Upper lobe of right lung (tissue), 1 donor: ENCODE measurements around the gene ELP1. TPM values are rescaled to one million over a fixed set of nuclear protein-coding genes. Genes with fewer than 3 reads are reported as not detected.
"Not testable (repeated sequence)": the region's sequence is repeated elsewhere in the genome, so short reads cannot be mapped to it uniquely, and the experiment has no call there.

ENCODE experiments used
- ATAC-seq: fragments of 200-7000 bp; cut with Tn5 transposase; one replicate; pipeline ENCODE4 v1.9.1; 2020; ENCODE audit warnings: mild to moderate bottlenecking, moderate library complexity
- DNase-seq: peaks from one replicate; pipeline ENCODE4 v3.0.0-alpha.2; 2020
- H3K27ac ChIP-seq: fragments of 200-600 bp; one replicate; pipeline ENCODE4 v1.8.0; 2022
- H3K27me3 ChIP-seq: fragments of 200-600 bp; one replicate; pipeline ENCODE4 v1.8.0; 2022; ENCODE audit warnings: mild to moderate bottlenecking
- H3K36me3 ChIP-seq: fragments of 200-600 bp; one replicate; pipeline ENCODE4 v1.8.0; 2022
- H3K4me1 ChIP-seq: fragments of 200-600 bp; one replicate; pipeline ENCODE4 v1.8.0; 2022
- H3K4me3 ChIP-seq: fragments of 200-600 bp; one replicate; pipeline ENCODE4 v1.8.0; 2022; ENCODE audit warnings: mild to moderate bottlenecking
- H3K9me3 ChIP-seq: fragments of 200-600 bp; one replicate; pipeline ENCODE4 v1.8.0; 2022
- intact Hi-C: fragments of 100-400 bp; cut with DNase I; formaldehyde crosslinking; loops from one replicate; pipeline ENCODE4 v1.11.0; 2022
- total RNA-seq: library from RNA; stranded (reverse); fragmentation: NEBNext Ultra II Directional; extraction: Animal tissue kit (Norgen Biotek cat#: 25700); gene quantifications from one replicate; pipeline ENCODE4 v1.2.1, GENCODE V29; 2021
- TF ChIP-seq, protein P1 (sequence below): fragments of 200-600 bp; IDR thresholded peaks from one replicate; pipeline ENCODE4 v1.8.0; 2022; ENCODE audit warnings: antibody characterized with exemption
- donor health status: DM: no; HTN: yes; CAD: no; lungs with severe emphysema.

ELP1 gene
- total RNA-seq, 1 donor from 2014 or later, result 18.3 TPM

DNA sequence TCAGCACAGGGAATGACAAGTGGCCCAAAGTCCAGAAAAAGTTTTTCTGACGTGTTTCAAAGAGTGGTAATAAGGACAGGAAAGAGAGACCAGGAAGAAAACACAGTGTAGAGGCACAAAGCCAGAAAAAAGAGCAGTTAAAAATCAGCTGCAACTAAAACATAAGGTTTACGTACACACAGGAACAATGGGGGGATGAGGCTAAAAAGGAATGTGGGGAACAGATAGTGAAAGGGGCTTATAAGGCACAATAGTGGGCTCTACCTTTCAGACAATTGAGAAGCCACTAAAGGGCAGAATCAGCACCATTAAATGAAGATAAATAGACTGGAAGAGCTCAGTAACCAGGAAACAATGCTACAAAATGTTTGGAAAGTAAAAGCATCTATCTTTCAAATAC is 5.5 kb downstream of the ELP1 start:
- Histone ChIP-seq H3K4me1 (peaks cover 10% of the 10 kb centered on the region), H3K27me3 (no peaks in the 10 kb centered on the region), H3K4me3 (no peak overlapping the region), H3K9me3 (no peaks in the 10 kb centered on the region), H3K36me3 (peaks cover 64% of the 10 kb centered on the region), H3K27ac (no peak overlapping the region)
- no peak for ATAC-seq
- TF ChIP-seq, protein P1, sequence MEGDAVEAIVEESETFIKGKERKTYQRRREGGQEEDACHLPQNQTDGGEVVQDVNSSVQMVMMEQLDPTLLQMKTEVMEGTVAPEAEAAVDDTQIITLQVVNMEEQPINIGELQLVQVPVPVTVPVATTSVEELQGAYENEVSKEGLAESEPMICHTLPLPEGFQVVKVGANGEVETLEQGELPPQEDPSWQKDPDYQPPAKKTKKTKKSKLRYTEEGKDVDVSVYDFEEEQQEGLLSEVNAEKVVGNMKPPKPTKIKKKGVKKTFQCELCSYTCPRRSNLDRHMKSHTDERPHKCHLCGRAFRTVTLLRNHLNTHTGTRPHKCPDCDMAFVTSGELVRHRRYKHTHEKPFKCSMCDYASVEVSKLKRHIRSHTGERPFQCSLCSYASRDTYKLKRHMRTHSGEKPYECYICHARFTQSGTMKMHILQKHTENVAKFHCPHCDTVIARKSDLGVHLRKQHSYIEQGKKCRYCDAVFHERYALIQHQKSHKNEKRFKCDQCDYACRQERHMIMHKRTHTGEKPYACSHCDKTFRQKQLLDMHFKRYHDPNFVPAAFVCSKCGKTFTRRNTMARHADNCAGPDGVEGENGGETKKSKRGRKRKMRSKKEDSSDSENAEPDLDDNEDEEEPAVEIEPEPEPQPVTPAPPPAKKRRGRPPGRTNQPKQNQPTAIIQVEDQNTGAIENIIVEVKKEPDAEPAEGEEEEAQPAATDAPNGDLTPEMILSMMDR, result no peak
- no peak for DNase-seq
- intact Hi-C loops, result no loop called here

DNA sequence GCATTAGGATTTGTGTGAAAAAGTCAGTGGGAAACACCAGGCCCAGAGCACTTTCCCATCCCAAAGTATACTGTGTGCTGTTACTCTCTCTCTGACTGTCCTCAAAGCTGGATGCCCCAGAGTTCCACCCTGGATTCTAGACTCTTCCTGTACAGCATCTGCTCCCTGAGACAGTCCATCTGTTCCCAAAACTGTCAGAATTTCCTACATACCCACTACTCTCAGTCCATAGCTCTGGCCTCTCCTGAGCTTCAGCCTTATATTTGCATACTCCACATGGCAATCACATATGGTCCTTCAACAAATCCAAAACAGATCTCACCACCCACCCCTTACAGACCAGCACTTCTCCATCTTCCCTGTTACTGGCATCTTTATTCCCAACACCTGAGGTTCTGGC is 9.5 kb downstream of the ELP1 start:
- H3K36me3 ChIP-seq, result peaks cover 94% of the 10 kb centered on the region
- intact Hi-C loops, result no loop called here

DNA sequence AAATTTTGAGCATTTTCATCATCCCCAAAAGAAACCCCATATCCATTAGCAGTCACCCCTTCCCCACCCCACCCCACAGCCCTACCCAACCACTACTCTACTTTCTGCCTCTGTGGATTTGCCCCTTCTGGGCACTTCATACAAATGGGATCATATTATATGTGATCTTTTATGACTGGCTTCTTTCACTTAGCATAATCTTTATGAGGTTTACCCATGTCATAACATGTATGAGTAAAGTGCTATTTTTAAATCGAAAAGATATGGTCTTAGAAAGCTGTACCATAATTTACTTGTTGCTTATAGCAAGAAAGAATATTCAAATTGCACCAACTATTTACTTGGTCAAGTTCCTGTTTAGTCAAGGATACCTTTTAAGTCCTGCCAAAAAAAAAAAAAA is 12.7 kb downstream of the ELP1 start:
- Histone ChIP-seq H3K4me1 (no peaks in the 10 kb centered on the region), H3K9me3 (no peaks in the 10 kb centered on the region), H3K4me3 (no peak overlapping the region), H3K27me3 (no peaks in the 10 kb centered on the region), H3K27ac (no peak overlapping the region), H3K36me3 (peaks cover 91% of the 10 kb centered on the region)
- no peak for DNase-seq
- ATAC-seq, result no peak
- intact Hi-C loops, result no loop called here
- TF ChIP-seq, protein P1, result no peak

More for the DNA sequence above, 9.5 kb downstream of the ELP1 start:
- TF ChIP-seq, protein P1, result no peak
- DNase-seq (no peak), ATAC-seq (no peak)
- H3K4me1 ChIP-seq, result no peaks in the 10 kb centered on the region
- H3K27ac ChIP-seq, result no peak overlapping the region
- no peak overlapping the region for H3K4me3 ChIP-seq
- no peaks in the 10 kb centered on the region for H3K9me3 ChIP-seq
- H3K27me3 ChIP-seq, result no peaks in the 10 kb centered on the region

DNA sequence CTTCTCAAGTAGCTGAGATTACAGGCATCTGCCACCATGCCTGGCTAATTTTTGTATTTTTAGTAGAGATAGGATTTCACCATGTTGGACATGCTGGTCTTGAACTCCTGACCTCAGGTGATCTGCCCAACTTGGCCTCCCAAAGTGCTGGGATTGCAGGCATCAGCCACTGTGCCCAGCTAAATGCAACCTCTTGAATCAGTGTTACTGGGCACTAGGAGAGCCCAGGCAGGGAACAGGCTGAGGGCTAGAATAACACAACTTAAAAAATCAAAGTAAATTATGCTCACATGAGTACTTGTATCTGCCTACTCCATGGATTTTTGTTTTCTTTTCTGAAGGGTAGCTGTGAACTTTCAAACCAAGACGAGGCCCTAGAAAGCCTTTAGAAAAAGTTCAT is 13.5 kb downstream of the ELP1 start:
- DNase-seq, H3K27ac ChIP-seq, intact Hi-C loops, H3K27me3 ChIP-seq, H3K4me1 ChIP-seq, H3K4me3 ChIP-seq, H3K9me3 ChIP-seq, ATAC-seq: not testable (repeated sequence)
- peaks cover 91% of the 10 kb centered on the region for H3K36me3 ChIP-seq

DNA sequence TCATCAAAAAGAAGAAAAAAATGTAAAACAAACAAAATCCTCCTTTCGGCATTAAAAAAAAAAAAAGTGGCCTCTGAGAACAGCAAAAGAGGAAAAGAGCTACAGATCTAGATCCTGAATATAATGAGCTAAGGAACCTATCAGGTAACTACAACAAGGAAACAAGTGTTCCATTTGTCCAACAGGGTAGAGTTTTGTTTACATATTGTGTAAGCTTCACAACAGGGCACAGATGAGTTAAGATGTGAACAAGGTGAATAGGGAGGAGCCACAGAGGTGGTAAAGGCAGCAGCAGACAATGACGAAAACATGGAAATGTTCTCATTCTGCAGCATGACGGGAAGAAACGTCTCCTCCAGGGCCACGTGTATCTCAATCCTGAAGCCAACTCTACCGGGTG is 14.4 kb downstream of the ELP1 start:
- no peak for DNase-seq
- H3K36me3 ChIP-seq, result peaks cover 91% of the 10 kb centered on the region
- no peaks in the 10 kb centered on the region for H3K4me1 ChIP-seq
- TF ChIP-seq, protein P1, result no peak
- ATAC-seq, result no peak
- no peaks in the 10 kb centered on the region for H3K27me3 ChIP-seq
- H3K9me3 ChIP-seq, result no peaks in the 10 kb centered on the region
- intact Hi-C loops, result no loop called here
- no peak overlapping the region for H3K4me3 ChIP-seq
- no peak overlapping the region for H3K27ac ChIP-seq

DNA sequence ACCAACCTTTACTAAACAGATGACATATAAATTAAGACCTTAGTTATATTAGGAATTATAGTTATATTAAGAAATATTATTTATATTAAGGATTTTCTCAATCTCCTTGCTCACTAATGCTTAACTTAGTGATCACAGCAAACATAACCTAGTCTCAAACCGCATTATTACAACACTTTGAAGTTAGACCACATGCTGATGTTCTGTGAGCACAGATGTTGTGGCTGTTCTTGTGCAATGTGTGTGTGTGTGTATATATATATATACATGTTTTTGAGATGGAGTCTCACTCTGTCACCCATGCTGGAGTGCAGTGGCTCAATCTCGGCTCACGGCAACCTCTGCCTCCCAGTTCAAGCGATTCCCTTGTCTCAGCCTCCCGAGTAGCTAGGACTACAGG is 20.5 kb downstream of the ELP1 start:
- H3K4me1 ChIP-seq, result no peaks in the 10 kb centered on the region

More for the DNA sequence above, 20.5 kb downstream of the ELP1 start:
- no peak overlapping the region for H3K4me3 ChIP-seq
- ATAC-seq (no peak), DNase-seq (no peak)
- no peaks in the 10 kb centered on the region for H3K9me3 ChIP-seq
- peaks cover 88% of the 10 kb centered on the region for H3K36me3 ChIP-seq
- no peak overlapping the region for H3K27ac ChIP-seq
- no peaks in the 10 kb centered on the region for H3K27me3 ChIP-seq
- intact Hi-C loops, result no loop called here
- TF ChIP-seq, protein P1, result no peak
